K562 (cell line): ENCODE data around the gene TMEM120B. TPM values are rescaled to one million over a fixed set of nuclear protein-coding genes. Genes with fewer than 3 reads are reported as not detected.

Experiments used
- ATAC-seq: fragments of 200-7000 bp; cut with Tn5 transposase; 3 replicates; pipeline ENCODE4 v1.9.1; 2020; ENCODE audit warnings: moderate library complexity
- BruUV-seq: library from RNA; stranded (reverse); fragments of 400-500 nt; replicated peaks from 2 replicates; lab custom pipeline; 2021; lab: Mats Ljungman, UMichigan
- CTCF ChIA-PET: fragments of 300-600 bp; formaldehyde crosslinking; extraction: SDS; loops from one replicate; lab custom pipeline; 2021; ENCODE audit warnings: low intra/inter-chr PET ratio; lab: Yijun Ruan, JAX
- POLR2A ChIA-PET: fragments of 300-600, 350-650 bp; sonication (Branson Sonifier 250); formaldehyde crosslinking; extraction: SDS; loops from one replicate; lab custom pipeline; 2021; ENCODE audit warnings: antibody characterized with exemption, inconsistent platforms; lab: Yijun Ruan, JAX
- DNase-seq, 4 experiments: peaks; one replicate each; pipeline versions ENCODE4 v3.0.0 to v3.0.0-alpha.2; 2011 to 2018; ENCODE audit warnings: low spot score in 3 of 4, mixed read lengths in 3 of 4; ENCODE audit errors: extremely low read depth in 1 of 4
- FAIRE-seq: peaks from 2 replicates; lab custom pipeline; 2011; peaks lifted over from hg19 to GRCh38; lab: Jason Lieb, UNC
- H2AFZ ChIP-seq: 2 replicates; pipeline ENCODE4 v1.6.0; 2011; ENCODE audit warnings: low read depth, low read length, control low read depth, inconsistent platforms
- H3K27ac ChIP-seq: fragments of 200-600 bp; 3 replicates; pipeline ENCODE4 v1.8.0; 2011; ENCODE audit warnings: low read depth, mild to moderate bottlenecking, control low read depth, inconsistent platforms, low read length, moderate library complexity, mixed read lengths; ENCODE audit errors: extremely low read depth
- H3K27me3 ChIP-seq, 2 experiments: fragments of 300-600 bp in 1 of 2; 2 replicates in 1 of 2; 3 replicates in 1 of 2; pipeline versions ENCODE4 v1.6.0 to v1.8.0; 2011; ENCODE audit warnings: inconsistent platforms in 2 of 2, low read length in 2 of 2, mild to moderate bottlenecking in 1 of 2, mixed read lengths in 1 of 2, moderate library complexity in 1 of 2; ENCODE audit not compliant: control insufficient read depth in 2 of 2, insufficient read depth in 2 of 2
- H3K36me3 ChIP-seq: fragments of 300-600 bp; 3 replicates; pipeline ENCODE4 v1.8.0; 2011; ENCODE audit warnings: mild to moderate bottlenecking, low read length, inconsistent platforms; ENCODE audit not compliant: control insufficient read depth, insufficient read depth
- H3K4me1 ChIP-seq, 2 experiments: fragments of 200-600 bp in 1 of 2; replicated peaks in 1 of 2; 2 replicates in 1 of 2; 3 replicates in 1 of 2; pipeline versions ENCODE4 v1.5.1 to v1.8.0; 2011; ENCODE audit warnings: inconsistent platforms in 2 of 2, low read length in 2 of 2, mild to moderate bottlenecking in 1 of 2, mixed read lengths in 1 of 2, moderate library complexity in 1 of 2; ENCODE audit not compliant: control insufficient read depth in 2 of 2, insufficient read depth in 2 of 2
- H3K4me2 ChIP-seq: 2 replicates; pipeline ENCODE4 v1.6.1; 2011; ENCODE audit warnings: low read length, control low read depth, inconsistent platforms, mixed read lengths; ENCODE audit not compliant: insufficient read depth
- H3K4me3 ChIP-seq: fragments of 200-600 bp; sonication (generic), shearing (Covaris generic); 2 replicates; pipeline ENCODE4 v1.5.1; 2016; ENCODE audit warnings: control low read depth, inconsistent platforms
- H3K79me2 ChIP-seq: fragments of 200-600 bp; 3 replicates; pipeline ENCODE4 v1.8.0; 2011; ENCODE audit warnings: low read length, inconsistent platforms; ENCODE audit not compliant: control insufficient read depth, insufficient read depth
- H3K9ac ChIP-seq, 2 experiments: 2 replicates each; pipeline versions ENCODE4 v1.6.0 to v1.6.1; 2011; ENCODE audit warnings: low read depth in 2 of 2, low read length in 2 of 2, control low read depth in 1 of 2, inconsistent platforms in 1 of 2, mild to moderate bottlenecking in 1 of 2, mixed read lengths in 1 of 2; ENCODE audit not compliant: insufficient read depth in 1 of 2
- H3K9me1 ChIP-seq: one replicate; pipeline ENCODE4 v1.6.0; 2011; ENCODE audit warnings: inconsistent platforms, mild to moderate bottlenecking, low read length, moderate library complexity; ENCODE audit not compliant: control insufficient read depth, insufficient read depth
- H3K9me3 ChIP-seq: replicated peaks from 2 replicates; pipeline ENCODE4 v1.5.1; 2011; ENCODE audit warnings: low read depth, low read length, inconsistent platforms; ENCODE audit not compliant: control insufficient read depth, insufficient read depth
- H4K20me1 ChIP-seq: replicated peaks from 2 replicates; pipeline ENCODE4 v1.6.1; 2011; ENCODE audit warnings: low read length, inconsistent platforms, mixed read lengths; ENCODE audit not compliant: control insufficient read depth, insufficient read depth
- ARNT ChIP-seq, 2 experiments: fragments of 450-650 bp; IDR thresholded peaks; 2 replicates each; pipeline ENCODE4 v1.6.1; 2016; ENCODE audit warnings: mild to moderate bottlenecking in 1 of 2
- CBFA2T2 ChIP-seq: fragments of 450-650 bp; conservative IDR thresholded peaks from 2 replicates; pipeline ENCODE4 v1.6.1; 2017; ENCODE audit warnings: mild to moderate bottlenecking
- DPF2 ChIP-seq: fragments of 450-650 bp; IDR thresholded peaks from 2 replicates; pipeline ENCODE4 v1.6.1; 2016
- EP300 ChIP-seq: IDR thresholded peaks from 2 replicates; pipeline ENCODE4 v1.6.1; 2012; ENCODE audit warnings: low read length, improper control_type of control experiment
- KDM1A ChIP-seq, 2 experiments: fragments of 450-650 bp; IDR thresholded peaks; 2 replicates each; pipeline ENCODE4 v1.6.1; 2016; ENCODE audit warnings: mild to moderate bottlenecking in 2 of 2
- KLF16 ChIP-seq: IDR thresholded peaks from 2 replicates; pipeline ENCODE4 v1.6.1; 2016; ENCODE audit warnings: antibody characterized with exemption
- MTA2 ChIP-seq: fragments of 450-650 bp; IDR thresholded peaks from 2 replicates; pipeline ENCODE4 v1.6.1; 2016; ENCODE audit warnings: low read depth
- NCOR1 ChIP-seq: fragments of 450-650 bp; IDR thresholded peaks from 2 replicates; pipeline ENCODE4 v1.6.1; 2016; ENCODE audit warnings: mild to moderate bottlenecking, moderate library complexity
- POLR2AphosphoS5 ChIP-seq: IDR thresholded peaks from 2 replicates; pipeline ENCODE4 v1.6.1; 2011; ENCODE audit warnings: mild to moderate bottlenecking, low read depth, low read length, moderate library complexity; ENCODE audit not compliant: control insufficient read depth, insufficient read depth
- RBM15 ChIP-seq: fragments of 200-400 bp; formaldehyde crosslinking; IDR thresholded peaks from 2 replicates; pipeline ENCODE4 v1.6.1; 2018; ENCODE audit warnings: mild to moderate bottlenecking, low read length, moderate library complexity; ENCODE audit not compliant: insufficient read depth
- SMAD4 ChIP-seq: fragments of 250-450 bp; sonication (Bioruptor Pico); conservative IDR thresholded peaks from 2 replicates; pipeline ENCODE4 v1.8.0; 2021; ENCODE audit warnings: inconsistent platforms, mild to moderate bottlenecking, moderate library complexity
- SMARCE1 ChIP-seq: fragments of 450-650 bp; IDR thresholded peaks from 2 replicates; pipeline ENCODE4 v1.7.1; 2016; ENCODE audit warnings: mild to moderate bottlenecking
- WGBS: fragments of 100-300 bp; shearing (Covaris generic); methylation state at CpG from one replicate; pipeline ENCODE4 v1.1.6; 2016; ENCODE audit warnings: low coverage, mixed read lengths; ENCODE audit not compliant: insufficient coverage; ENCODE audit errors: missing lambda C conversion rate; 5-methylcytosine and 5-hydroxymethylcytosine counted together
- in situ Hi-C: fragments of 300-500 bp; cut with MboI; formaldehyde crosslinking; loops from 4 replicates; pipeline ENCODE4 v1.15.0; 2018; ENCODE audit warnings: inconsistent platforms, mixed read lengths
- intact Hi-C: fragments of 100-400 bp; cut with micrococcal nuclease; formaldehyde crosslinking; loops from 2 replicates; pipeline ENCODE4 v1.14.2; 2022
- polyA plus RNA-seq, 8 experiments: library from polyadenylated mRNA; depleted of rRNA in 4 of 8; stranded (reverse) in 5 of 8; unstranded in 3 of 8; fragments of >200 nt; fragmentation: Nextera tagmentation in 2 of 8; fragmentation: Illumina TruSeq in 1 of 8; extraction: Ambion mirVana in 2 of 8; extraction: Trizol in 1 of 8; gene quantifications; 2 replicates each; pipeline versions ENCODE4 v1.2.1 to v1.2.3, GENCODE V29; 2011 to 2014; ENCODE audit warnings: inconsistent platforms in 1 of 8, missing spikeins in 1 of 8
- total RNA-seq, 7 experiments: library from RNA; depleted of rRNA in 6 of 7; stranded (reverse); fragments of >200 nt in 6 of 7; fragmentation: Illumina TruSeq in 2 of 7; extraction: Trizol in 2 of 7; gene quantifications; 2 replicates each; pipeline versions ENCODE4 v1.2.1 to v1.2.3, GENCODE V29; 2011 to 2021; ENCODE audit warnings: low replicate concordance in 1 of 7
- TF ChIP-seq, protein P1 (sequence below): fragments of 200-800 bp; sonication (Bioruptor generic); IDR thresholded peaks from 2 replicates; pipeline ENCODE4 v1.6.1; 2017; ENCODE audit warnings: missing genetic modification characterization, missing compliant biosample characterization
- TF ChIP-seq, protein P2 (sequence below): sonication (generic); formaldehyde crosslinking; IDR thresholded peaks from 2 replicates; pipeline ENCODE4 v1.8.0; 2022; ENCODE audit warnings: missing genetic modification reagents, mild to moderate bottlenecking, moderate library complexity, borderline replicate concordance
- TF ChIP-seq, protein P3 (sequence below), 3 experiments: fragments of 200-800 bp in 1 of 3; fragments of 250-450 bp in 1 of 3; fragments of 450-650 bp in 1 of 3; sonication (Bioruptor Pico) in 1 of 3; sonication (Bioruptor generic) in 1 of 3; formaldehyde crosslinking in 1 of 3; IDR thresholded peaks; 2 replicates each; pipeline versions ENCODE4 v1.6.1 to v1.8.0; 2016 to 2022; ENCODE audit warnings: mild to moderate bottlenecking in 2 of 3, missing genetic modification characterization in 2 of 3, missing compliant biosample characterization in 1 of 3, moderate library complexity in 1 of 3

TMEM120B gene
- total and polyA plus RNA-seq, 9 of the 15 experiments (the other 6 are each of a cell fraction or from before 2014, with no cell fraction given): 1.7 to 18.6 (median 7.4) TPM

DNA sequence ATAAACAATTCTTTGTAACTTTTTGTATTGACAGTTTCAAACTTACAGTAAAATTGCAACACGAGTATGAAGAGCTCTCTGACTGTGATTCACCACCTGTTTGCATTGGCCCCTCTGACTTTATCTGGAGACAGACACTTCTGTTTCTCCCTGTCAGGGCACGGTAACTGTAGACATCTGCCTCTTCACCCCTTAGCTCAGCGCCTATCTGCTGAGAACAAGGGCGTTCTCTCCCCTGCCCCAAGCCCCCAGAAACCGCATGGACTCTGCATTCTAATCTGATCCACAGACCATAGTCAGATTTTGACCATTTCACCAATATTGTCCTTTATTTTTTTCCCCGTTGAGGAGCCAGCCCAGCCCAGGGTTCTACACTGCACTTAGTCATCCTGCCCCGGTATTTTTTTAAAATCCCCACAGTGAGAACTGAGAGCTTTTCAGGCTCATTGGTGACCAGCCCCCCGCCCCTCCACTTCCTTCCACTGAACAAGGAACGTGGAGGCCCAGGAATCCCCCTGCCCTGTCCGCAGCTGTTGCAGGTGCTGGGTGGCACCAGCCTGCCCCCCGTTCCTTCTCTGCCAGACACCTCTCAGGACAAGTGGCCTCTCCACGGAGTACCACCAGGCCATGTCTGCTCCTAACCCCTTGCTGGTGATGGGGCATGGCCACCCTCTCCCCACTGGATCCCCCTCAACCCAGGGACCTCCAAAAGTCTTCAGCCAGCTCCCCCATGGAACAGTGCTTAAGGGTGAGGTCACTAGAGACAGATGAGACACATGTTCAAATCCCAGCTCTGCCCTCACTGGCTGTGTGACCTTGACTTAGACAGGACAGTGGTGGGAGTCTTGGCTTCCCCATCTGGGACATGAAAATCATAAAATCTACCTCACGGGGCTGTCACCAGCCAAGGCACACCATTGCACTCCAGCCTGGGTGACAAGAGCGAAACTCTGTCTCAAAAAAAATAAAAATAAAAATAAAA is 69.7 kb downstream of the TMEM120B start:
- Histone ChIP-seq H3K27ac (no peak overlapping the region), H3K4me2 (no peak overlapping the region), H3K79me2 (no peaks in the 10 kb centered on the region), H3K4me3 (no peak overlapping the region), H2AFZ (no peak overlapping the region), H4K20me1 (peaks cover 23% of the 10 kb centered on the region), H3K36me3 (peaks cover 9% of the 10 kb centered on the region; the same call in 2 of the 3 replicates), H3K4me1 (peaks cover 15 to 31% of the 10 kb centered on the region in 2 experiments), H3K9ac (peak overlapping the region in 1 of 2 experiments; percentile 66; a peak in 2 of 4 replicates), H3K9me3 (no peaks in the 10 kb centered on the region), H3K27me3 (no peaks in the 10 kb centered on the region), H3K9me1 (peaks cover 3% of the 10 kb centered on the region)
- ChIA-PET CTCF (interaction anchor here (0.5 kb wide), 1 partner anchor 60 kb away, joined by 3 read pairs; no protein-coding TSS in a partner anchor), POLR2A (interaction anchor here (0.9 to 3.8 kb wide), 8 partner anchors 10 to 183 kb away, joined by 3 to 16 read pairs (median 4); partner anchors contain the start of genes RHOF and TMEM120B)
- peak; percentile 50 to 74 (median 60) for DNase-seq
- intact Hi-C loops: no loop called here
- peak; percentile 80 for ATAC-seq
- in situ Hi-C loops: no loop called here
- no TSS peak for BruUV-seq
- 23% methylated on average over 14 of the region's 14 CpGs for WGBS
- peak; percentile 89 for FAIRE-seq
- TF ChIP-seq EP300 (peak; percentile 8; the same call in 1 of the 2 replicates), NCOR1 (peak; percentile 81), KDM1A (IDR thresholded peaks at IDR 0.05) (peak; percentile 95 to 96), RBM15 (no peak), KLF16 (peak; percentile 88), ARNT (IDR thresholded peaks at IDR 0.05) (0 out of 4 replicates have a peak, but pooled peaks of 1 of the 2 experiments have one; percentile 39), CBFA2T2 (peak; percentile 93), DPF2 (peak; percentile 79; the same call in 1 of the 2 replicates), SMAD4 (0 out of 2 replicates have a peak, but pooled peaks have one; percentile 28), POLR2AphosphoS5 (peak; percentile 83), SMARCE1 (peak; percentile 70; the same call in 1 of the 2 replicates), MTA2 (peak; percentile 63)
- TF ChIP-seq, protein P1, sequence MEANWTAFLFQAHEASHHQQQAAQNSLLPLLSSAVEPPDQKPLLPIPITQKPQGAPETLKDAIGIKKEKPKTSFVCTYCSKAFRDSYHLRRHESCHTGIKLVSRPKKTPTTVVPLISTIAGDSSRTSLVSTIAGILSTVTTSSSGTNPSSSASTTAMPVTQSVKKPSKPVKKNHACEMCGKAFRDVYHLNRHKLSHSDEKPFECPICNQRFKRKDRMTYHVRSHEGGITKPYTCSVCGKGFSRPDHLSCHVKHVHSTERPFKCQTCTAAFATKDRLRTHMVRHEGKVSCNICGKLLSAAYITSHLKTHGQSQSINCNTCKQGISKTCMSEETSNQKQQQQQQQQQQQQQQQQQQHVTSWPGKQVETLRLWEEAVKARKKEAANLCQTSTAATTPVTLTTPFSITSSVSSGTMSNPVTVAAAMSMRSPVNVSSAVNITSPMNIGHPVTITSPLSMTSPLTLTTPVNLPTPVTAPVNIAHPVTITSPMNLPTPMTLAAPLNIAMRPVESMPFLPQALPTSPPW (CRISPR knock-in tag): peak; percentile 63
- TF ChIP-seq, protein P2, sequence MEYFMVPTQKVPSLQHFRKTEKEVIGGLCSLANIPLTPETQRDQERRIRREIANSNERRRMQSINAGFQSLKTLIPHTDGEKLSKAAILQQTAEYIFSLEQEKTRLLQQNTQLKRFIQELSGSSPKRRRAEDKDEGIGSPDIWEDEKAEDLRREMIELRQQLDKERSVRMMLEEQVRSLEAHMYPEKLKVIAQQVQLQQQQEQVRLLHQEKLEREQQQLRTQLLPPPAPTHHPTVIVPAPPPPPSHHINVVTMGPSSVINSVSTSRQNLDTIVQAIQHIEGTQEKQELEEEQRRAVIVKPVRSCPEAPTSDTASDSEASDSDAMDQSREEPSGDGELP (CRISPR knock-in tag): peak; percentile 36; the same call in 1 of the 2 replicates
- TF ChIP-seq, protein P3, sequence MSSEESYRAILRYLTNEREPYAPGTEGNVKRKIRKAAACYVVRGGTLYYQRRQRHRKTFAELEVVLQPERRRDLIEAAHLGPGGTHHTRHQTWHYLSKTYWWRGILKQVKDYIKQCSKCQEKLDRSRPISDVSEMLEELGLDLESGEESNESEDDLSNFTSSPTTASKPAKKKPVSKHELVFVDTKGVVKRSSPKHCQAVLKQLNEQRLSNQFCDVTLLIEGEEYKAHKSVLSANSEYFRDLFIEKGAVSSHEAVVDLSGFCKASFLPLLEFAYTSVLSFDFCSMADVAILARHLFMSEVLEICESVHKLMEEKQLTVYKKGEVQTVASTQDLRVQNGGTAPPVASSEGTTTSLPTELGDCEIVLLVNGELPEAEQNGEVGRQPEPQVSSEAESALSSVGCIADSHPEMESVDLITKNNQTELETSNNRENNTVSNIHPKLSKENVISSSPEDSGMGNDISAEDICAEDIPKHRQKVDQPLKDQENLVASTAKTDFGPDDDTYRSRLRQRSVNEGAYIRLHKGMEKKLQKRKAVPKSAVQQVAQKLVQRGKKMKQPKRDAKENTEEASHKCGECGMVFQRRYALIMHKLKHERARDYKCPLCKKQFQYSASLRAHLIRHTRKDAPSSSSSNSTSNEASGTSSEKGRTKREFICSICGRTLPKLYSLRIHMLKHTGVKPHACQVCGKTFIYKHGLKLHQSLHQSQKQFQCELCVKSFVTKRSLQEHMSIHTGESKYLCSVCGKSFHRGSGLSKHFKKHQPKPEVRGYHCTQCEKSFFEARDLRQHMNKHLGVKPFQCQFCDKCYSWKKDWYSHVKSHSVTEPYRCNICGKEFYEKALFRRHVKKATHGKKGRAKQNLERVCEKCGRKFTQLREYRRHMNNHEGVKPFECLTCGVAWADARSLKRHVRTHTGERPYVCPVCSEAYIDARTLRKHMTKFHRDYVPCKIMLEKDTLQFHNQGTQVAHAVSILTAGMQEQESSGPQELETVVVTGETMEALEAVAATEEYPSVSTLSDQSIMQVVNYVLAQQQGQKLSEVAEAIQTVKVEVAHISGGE (CRISPR knock-in tag; IDR thresholded peaks at IDR 0.05): peak in 1 of 3 experiments; percentile 26; a peak in 1 of 6 replicates
